ENCODE data around the gene PTTG1IP. TPM values are rescaled to one million over a fixed set of nuclear protein-coding genes. Genes with fewer than 3 reads are reported as not detected.

Gene PTTG1IP
- total RNA-seq, 2 experiments from 2014 or later: 34.8 to 44.3 TPM

DNA sequence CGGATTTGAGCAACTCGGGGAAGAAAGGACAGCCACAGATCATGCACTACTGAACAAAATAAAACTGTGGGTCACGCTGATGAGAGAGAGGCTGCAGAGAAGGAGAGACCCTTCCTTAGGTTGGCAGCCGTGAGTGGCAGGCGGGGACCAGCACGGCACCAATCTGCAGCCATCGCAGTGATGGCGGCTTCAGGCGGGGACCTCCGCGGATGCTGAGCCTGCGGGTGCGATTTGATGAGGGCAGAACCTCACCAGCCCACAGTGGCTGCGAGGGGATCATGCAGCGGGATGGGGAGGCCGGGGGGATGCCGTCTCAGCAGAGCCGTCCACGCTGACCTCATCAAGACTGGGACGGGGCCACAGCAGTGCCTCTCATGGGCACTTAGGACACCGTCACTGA, 35.4 kb upstream of the PTTG1IP start:
- DNase-seq (no peak), ATAC-seq (no peak)
- H3K36me3 Mint-ChIP-seq (ENCODE audit: low read depth): peaks cover 42% of the 10 kb centered on the region
- H3K4me3 Mint-ChIP-seq: no peak overlapping the region
- H3K27ac Mint-ChIP-seq: peak overlapping the region; percentile 40
- ChIA-PET POLR2A (no interaction called here), CTCF (interaction anchor here (1.0 to 1.9 kb wide), 2 partner anchors 18 to 108 kb away, joined by 4 to 7 read pairs; partner anchors contain the start of gene UBE2G2)
- no peaks in the 10 kb centered on the region for H3K9me3 Mint-ChIP-seq (ENCODE audit: low read depth)
- H3K4me1 Mint-ChIP-seq: peaks cover 62% of the 10 kb centered on the region
- intact Hi-C loops (cut with DNase I, micrococcal nuclease): no loop called here
- H3K27me3 Mint-ChIP-seq: no peaks in the 10 kb centered on the region

DNA sequence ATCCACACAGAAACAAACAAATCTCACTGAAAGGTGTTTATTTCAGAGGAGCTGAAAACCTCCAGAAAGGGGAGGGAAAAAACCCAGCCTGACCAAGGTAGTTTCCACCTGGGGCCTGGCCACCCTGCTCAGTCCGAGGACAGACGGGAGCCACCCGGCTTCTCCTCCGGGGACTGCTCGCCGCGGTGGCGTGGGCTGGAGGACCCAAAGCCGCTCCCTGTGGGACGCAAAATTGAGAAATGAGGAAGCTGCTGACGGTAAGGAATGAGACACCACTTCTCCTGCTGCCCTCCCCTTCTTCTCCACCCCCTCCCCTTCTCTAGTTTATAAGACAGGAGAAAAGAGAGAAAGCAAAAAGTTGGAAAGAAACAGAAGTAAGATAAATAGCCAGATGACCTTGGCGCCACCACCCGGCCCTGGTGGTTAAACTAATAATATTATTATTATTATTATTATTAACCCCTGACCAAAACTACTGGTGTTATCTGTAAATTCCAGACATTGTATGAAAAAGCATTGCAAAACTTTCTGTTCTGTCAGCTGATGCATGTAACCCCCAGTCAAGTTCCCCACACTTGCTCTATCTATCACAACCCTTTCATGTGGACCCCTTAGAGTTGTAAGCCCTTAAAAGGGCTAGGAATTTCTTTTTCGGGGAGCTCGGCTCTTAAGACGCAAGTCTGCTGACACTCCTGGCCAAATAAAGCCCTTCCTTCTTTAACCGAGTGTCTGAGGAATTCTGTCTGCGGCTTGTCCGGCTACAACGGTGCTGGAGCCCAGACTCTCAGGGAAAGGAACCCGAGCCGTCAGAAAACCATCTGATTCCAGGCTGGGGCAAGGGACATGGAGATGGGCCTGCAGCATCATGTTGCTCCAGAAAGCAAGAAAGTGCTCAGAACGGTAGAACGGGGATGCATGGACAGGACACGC, 34.7 kb upstream of the PTTG1IP start:
- no peak for DNase-seq
- CTCF ChIA-PET: interaction anchor here (1.0 kb wide), 1 partner anchor 107 kb away, joined by 4 read pairs; the partner anchor contains the start of gene UBE2G2
- Mint-ChIP-seq H3K27ac (peak overlapping the region; percentile 70), H3K4me1 (peaks cover 57% of the 10 kb centered on the region), H3K4me3 (no peak overlapping the region), H3K36me3 (ENCODE audit: low read depth) (peaks cover 48% of the 10 kb centered on the region), H3K27me3 (no peaks in the 10 kb centered on the region), H3K9me3 (ENCODE audit: low read depth) (no peaks in the 10 kb centered on the region)
- intact Hi-C loops (cut with DNase I, micrococcal nuclease): no loop called here
- POLR2A ChIA-PET: interaction anchor here (0.6 kb wide), 1 partner anchor 33 kb away, joined by 3 read pairs; no protein-coding TSS in a partner anchor
- ATAC-seq: no peak

DNA sequence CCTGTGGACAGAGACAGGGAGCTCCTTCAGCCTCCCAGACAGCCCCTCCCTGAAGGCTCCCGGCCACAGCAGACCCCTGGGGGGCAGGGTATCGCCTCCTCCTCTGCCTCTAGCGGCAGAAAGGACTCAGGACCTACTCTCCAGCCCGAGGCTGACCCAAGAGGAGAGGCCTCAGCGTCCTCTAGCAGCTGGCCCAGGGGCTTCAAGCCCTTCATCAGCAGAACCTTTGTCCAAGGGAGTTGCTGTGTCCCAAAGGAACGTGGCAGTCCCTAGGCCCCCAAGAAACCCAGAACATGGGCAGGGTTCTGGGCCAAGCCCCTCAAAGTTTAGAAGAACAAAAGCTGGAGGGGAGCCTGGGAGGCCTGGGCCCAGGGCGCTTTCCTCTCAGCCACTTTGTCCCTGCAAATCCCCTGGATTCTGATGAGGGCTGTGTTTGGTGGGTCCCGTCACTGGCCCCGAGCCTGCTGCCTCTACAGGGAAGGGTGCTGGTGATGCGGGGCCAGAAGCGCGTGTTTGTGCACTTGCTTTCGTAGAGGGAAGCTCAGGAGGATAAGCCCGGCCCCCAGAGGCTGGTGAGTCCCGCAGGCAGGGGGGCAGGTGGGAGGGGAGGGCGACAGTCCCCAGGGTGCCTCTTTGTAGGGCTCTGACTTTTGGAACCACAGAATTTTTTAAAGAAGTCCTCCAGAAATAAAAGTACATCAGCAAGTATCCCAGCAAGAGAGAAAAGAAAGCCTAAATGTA, 33.9 kb upstream of the PTTG1IP start:
- intact Hi-C loops (cut with DNase I, micrococcal nuclease): no loop called here
- Mint-ChIP-seq H3K27ac (peak overlapping the region; percentile 70), H3K9me3 (ENCODE audit: low read depth) (no peaks in the 10 kb centered on the region), H3K27me3 (no peaks in the 10 kb centered on the region), H3K36me3 (ENCODE audit: low read depth) (peaks cover 56% of the 10 kb centered on the region), H3K4me1 (peaks cover 52% of the 10 kb centered on the region), H3K4me3 (no peak overlapping the region)
- POLR2A ChIA-PET: no interaction called here
- ATAC-seq (no peak), DNase-seq (no peak)
- CTCF ChIA-PET: interaction anchor here (1.0 to 1.5 kb wide), 3 partner anchors 14 to 114 kb away, joined by 3 to 5 read pairs (median 4); no protein-coding TSS in a partner anchor

DNA sequence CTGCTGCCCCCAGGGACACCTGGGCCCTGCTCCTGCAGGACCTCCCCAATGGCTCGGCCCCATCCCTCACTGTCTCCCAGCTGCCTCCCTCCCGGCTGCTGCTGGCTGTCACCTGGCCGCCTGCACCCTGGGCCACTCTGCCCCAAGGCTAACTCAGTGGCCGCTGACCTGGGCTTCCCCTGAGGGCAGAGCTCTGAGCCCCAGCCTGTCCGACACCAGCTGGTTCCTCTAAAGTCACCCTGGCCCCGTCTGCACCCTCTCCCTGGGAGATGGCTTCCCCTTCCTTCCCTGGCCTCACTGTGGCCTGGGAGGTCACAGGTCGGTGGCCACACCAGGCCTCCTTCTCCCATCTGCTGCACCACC, 32.2 kb upstream of the PTTG1IP start:
- DNase-seq (no peak), ATAC-seq (no peak)
- Mint-ChIP-seq H3K4me3 (no peak overlapping the region), H3K4me1 (peaks cover 36% of the 10 kb centered on the region), H3K27me3 (no peaks in the 10 kb centered on the region), H3K9me3 (ENCODE audit: low read depth) (no peaks in the 10 kb centered on the region), H3K36me3 (ENCODE audit: low read depth) (peaks cover 62% of the 10 kb centered on the region), H3K27ac (no peak overlapping the region)
- CTCF ChIA-PET: interaction anchor here (0.8 kb wide), 1 partner anchor 13 kb away, joined by 3 read pairs; no protein-coding TSS in a partner anchor
- intact Hi-C loops (cut with DNase I, micrococcal nuclease): no loop called here
- POLR2A ChIA-PET: interaction anchor here (0.7 kb wide), 1 partner anchor 24 kb away, joined by 3 read pairs; no protein-coding TSS in a partner anchor

DNA sequence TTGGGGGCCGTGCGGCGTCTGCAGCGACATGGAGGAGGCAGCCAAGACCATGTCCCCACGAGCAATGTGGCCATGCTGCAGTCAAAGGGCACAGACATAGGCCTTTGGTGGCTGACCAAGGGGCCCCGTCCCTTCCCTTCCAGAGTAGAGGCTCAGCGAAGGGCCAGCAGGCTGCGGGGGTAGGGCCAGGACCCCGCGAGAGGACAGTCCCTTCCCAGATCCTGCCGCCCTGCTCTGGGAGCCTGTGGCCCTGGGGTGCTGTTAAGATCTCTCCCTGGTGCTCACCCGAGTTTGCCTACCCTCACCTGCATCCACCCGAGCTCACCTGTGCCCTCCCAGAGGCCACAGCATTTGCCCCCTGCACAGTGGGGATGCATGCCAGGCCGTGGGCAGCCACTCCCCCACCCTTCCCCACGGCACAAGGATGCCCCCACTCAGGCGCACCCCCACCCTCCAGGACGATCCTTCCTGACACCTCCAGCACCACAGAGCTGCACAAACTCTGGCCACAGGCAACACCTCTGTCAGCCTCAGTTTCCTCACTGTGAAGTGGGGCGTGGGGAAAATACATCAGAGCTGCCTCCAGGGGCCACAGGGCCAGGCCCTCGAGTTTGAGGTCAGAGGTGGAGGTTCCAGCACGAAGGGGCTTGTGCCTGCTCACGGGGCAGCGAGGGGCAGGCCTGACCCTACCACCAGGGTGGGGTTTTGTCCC, 31.7 kb upstream of the PTTG1IP start:
- POLR2A ChIA-PET: interaction anchor here (0.7 kb wide), 1 partner anchor 24 kb away, joined by 3 read pairs; no protein-coding TSS in a partner anchor
- H3K36me3 Mint-ChIP-seq (ENCODE audit: low read depth): peaks cover 68% of the 10 kb centered on the region
- no peaks in the 10 kb centered on the region for H3K27me3 Mint-ChIP-seq
- DNase-seq (no peak), ATAC-seq (no peak)
- intact Hi-C loops (cut with DNase I, micrococcal nuclease): no loop called here
- no peaks in the 10 kb centered on the region for H3K9me3 Mint-ChIP-seq (ENCODE audit: low read depth)
- H3K4me1 Mint-ChIP-seq: peaks cover 32% of the 10 kb centered on the region
- H3K4me3 Mint-ChIP-seq: no peak overlapping the region
- no peak overlapping the region for H3K27ac Mint-ChIP-seq
- CTCF ChIA-PET: interaction anchor here (0.8 kb wide), 1 partner anchor 12 kb away, joined by 3 read pairs; no protein-coding TSS in a partner anchor

DNA sequence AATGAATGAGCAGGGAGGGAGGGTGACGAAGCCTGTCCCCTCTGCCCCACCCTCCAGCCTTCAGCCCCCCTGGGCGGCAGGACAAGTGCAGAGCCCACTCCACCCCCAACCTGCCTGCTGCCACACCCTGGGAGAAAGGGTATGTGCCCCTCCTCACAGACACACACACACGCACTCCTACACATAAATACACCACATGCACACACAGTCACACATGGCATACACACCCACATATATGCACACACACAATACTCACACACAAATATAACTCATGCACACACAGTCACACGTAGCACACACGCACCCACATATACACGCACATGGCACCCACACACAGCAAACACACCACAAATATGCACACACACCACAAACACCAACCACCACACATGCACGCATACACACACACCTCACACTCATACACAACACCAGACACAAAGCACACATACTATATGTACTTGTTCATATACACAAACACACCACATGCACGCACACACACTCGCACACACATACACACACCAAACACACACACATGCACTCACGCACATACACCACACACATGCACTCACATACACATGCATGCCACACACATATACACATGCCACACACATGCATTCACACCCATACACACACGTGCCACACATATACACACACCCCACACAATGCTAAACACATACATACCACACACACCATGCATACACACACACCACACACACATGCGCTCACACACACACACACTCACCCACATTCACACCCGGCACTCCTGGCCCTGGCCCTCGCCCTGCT, 30.8 kb upstream of the PTTG1IP start:
- intact Hi-C loops (cut with DNase I, micrococcal nuclease): no loop called here
- peaks cover 67% of the 10 kb centered on the region for H3K36me3 Mint-ChIP-seq (ENCODE audit: low read depth)
- H3K9me3 Mint-ChIP-seq (ENCODE audit: low read depth): no peaks in the 10 kb centered on the region
- H3K27me3 Mint-ChIP-seq: no peaks in the 10 kb centered on the region
- ChIA-PET POLR2A (no interaction called here), CTCF (no interaction called here)
- no peak overlapping the region for H3K4me3 Mint-ChIP-seq
- ATAC-seq: no peak
- peaks cover 24% of the 10 kb centered on the region for H3K4me1 Mint-ChIP-seq
- H3K27ac Mint-ChIP-seq: peak overlapping the region; percentile 10
- DNase-seq: no peak

DNA sequence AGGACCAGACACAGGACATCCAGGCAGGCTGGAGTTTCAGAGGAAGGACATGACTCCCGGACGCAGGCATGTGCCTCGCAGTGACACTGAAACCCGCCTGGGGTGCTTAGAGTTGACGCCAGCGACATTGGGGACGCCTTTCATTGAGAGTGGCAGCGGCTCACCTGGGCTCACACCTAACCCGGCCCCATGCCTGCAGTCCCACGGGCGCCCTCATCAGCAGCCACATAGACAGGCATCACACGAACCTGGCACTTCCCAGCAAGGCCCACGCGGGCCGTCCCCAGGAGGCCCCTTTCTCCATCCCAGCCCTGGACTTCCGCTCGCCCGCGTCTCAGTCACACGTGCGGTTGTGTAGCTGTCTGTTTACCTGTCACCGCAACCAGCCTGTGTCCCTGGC, 30.2 kb upstream of the PTTG1IP start:
- ATAC-seq (no peak), DNase-seq (no peak)
- peaks cover 18% of the 10 kb centered on the region for H3K4me1 Mint-ChIP-seq
- intact Hi-C loops (cut with DNase I, micrococcal nuclease): no loop called here
- H3K4me3 Mint-ChIP-seq: no peak overlapping the region
- CTCF ChIA-PET: no interaction called here
- POLR2A ChIA-PET: no interaction called here
- no peaks in the 10 kb centered on the region for H3K9me3 Mint-ChIP-seq (ENCODE audit: low read depth)
- H3K27ac Mint-ChIP-seq: no peak overlapping the region
- no peaks in the 10 kb centered on the region for H3K27me3 Mint-ChIP-seq
- H3K36me3 Mint-ChIP-seq (ENCODE audit: low read depth): peaks cover 62% of the 10 kb centered on the region

DNA sequence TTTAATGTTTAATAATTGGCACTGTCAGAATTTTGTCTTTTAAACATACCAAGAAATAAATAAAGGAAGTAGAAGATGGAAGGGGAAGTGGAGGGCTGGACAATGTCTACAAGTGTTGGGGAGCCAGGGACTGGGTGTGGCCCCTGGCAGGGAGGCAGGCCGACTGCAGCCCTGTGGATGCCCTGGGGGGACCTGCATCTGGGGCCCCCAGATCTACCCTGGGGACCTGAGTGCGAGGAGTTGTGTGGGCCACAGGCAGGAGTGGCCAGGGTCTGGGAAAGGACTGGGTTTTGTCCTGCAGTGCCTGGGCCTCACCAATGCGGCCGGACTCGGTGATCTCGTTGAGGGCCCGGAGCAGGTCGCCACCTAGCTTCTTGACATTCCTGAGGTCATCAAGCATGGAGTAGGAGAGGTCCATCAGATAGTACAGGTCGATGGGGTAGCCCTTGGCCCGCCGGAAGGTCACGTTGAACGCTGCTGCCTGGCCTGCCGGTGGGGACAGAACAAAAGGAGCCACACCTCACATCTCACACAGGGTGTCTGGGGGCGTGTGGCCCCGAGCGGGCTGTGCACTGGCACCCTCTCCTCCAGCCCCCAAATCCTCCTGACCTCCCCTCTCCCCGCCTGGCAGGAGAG, 29.7 kb upstream of the PTTG1IP start:
- intact Hi-C loops (cut with DNase I, micrococcal nuclease): no loop called here
- no peak for ATAC-seq
- Mint-ChIP-seq H3K4me3 (no peak overlapping the region), H3K4me1 (peaks cover 14% of the 10 kb centered on the region), H3K27me3 (no peaks in the 10 kb centered on the region), H3K27ac (peak overlapping the region; percentile 19), H3K9me3 (ENCODE audit: low read depth) (no peaks in the 10 kb centered on the region), H3K36me3 (ENCODE audit: low read depth) (peaks cover 63% of the 10 kb centered on the region)
- ChIA-PET POLR2A (no interaction called here), CTCF (no interaction called here)
- DNase-seq: no peak

DNA sequence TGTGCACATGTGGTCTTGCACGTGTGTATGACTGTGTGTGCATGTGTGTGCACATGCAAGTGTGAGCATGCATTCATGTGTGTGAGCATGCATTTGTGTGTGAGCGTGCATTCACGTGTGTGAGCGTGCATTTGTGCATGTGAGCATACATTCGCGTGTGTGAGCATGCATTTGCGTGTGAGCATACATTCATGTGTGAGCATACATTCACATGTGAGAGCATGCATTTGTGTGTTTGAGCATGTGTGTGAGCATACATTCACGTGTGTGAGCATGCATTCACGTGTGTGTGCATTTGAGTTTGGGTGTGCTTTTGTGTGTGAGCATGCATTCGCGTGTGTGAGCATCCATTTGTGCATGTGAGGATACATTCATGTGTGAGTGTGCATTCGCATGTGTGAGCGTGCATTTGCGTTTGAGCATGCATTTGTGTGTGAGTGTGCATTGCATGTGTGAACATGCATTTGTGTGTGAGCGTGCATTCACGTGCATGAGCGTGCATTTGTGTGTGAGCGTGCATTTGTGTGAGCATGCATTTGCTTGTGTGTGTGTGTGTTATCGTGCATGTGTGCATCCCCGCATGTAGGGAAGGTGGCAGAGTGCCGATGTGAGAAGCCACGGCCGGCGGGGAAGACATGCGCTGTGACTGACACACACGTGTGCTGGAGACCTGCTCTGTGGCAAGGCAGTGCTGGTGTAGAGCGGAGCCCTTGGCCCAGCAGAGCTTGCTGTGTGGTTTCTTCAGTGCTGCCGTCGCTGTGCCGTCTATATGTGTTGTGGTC, 29.0 kb upstream of the PTTG1IP start:
- POLR2A ChIA-PET: no interaction called here
- H3K36me3 Mint-ChIP-seq (ENCODE audit: low read depth): peaks cover 63% of the 10 kb centered on the region
- no peaks in the 10 kb centered on the region for H3K27me3 Mint-ChIP-seq
- no peak for DNase-seq
- H3K27ac Mint-ChIP-seq: peak overlapping the region; percentile 19
- no peak for ATAC-seq
- H3K4me3 Mint-ChIP-seq: no peak overlapping the region
- CTCF ChIA-PET: no interaction called here
- peaks cover 8% of the 10 kb centered on the region for H3K4me1 Mint-ChIP-seq
- intact Hi-C loops (cut with DNase I, micrococcal nuclease): no loop called here
- no peaks in the 10 kb centered on the region for H3K9me3 Mint-ChIP-seq (ENCODE audit: low read depth)

Measured in activated CD4-positive, alpha-beta T cell treated with anti-CD3 and anti-CD28 coated beads for 36 hours (primary cell).